SU-DHL-6 (cell line): Measurements from ENCODE around the gene ZNF488.

Experiments used
- H2AFZ ChIP-seq: fragments of 200-600 bp; sonication (generic); 2 replicates; pipeline ENCODE4 v1.6.1; 2014; ENCODE audit warnings: low read depth, mild to moderate bottlenecking, moderate library complexity, mixed read lengths, antibody characterized with exemption, low read length; ENCODE audit not compliant: severe bottlenecking
- H3F3A ChIP-seq: fragments of 200-600 bp; shearing (Covaris generic); 2 replicates; pipeline ENCODE4 v1.6.0; 2016; ENCODE audit warnings: antibody characterized with exemption, mild to moderate bottlenecking; ENCODE audit not compliant: insufficient read depth
- H3K27ac ChIP-seq: fragments of 200-600 bp; sonication (generic); 2 replicates; pipeline ENCODE4 v1.5.1; 2016; ENCODE audit warnings: low read depth, mild to moderate bottlenecking, low read length, moderate library complexity, mixed read lengths
- H3K27me3 ChIP-seq: fragments of 200-600 bp; sonication (generic), shearing (Covaris generic); 2 replicates; pipeline ENCODE4 v1.6.0; 2014; ENCODE audit warnings: mild to moderate bottlenecking, low read length
- H3K36me3 ChIP-seq: fragments of 200-600 bp; sonication (generic); 2 replicates; pipeline ENCODE4 v1.6.1; 2014; ENCODE audit warnings: mild to moderate bottlenecking, low read length, mixed read lengths
- H3K4me2 ChIP-seq: fragments of 300-600, 200-600 bp; shearing (Covaris generic), sonication (generic); 2 replicates; pipeline ENCODE4 v1.6.0; 2014; ENCODE audit warnings: low read length, low read depth, mild to moderate bottlenecking; ENCODE audit not compliant: poor library complexity, severe bottlenecking
- H3K4me3 ChIP-seq: fragments of 200-600 bp; sonication (generic); 2 replicates; pipeline ENCODE4 v1.5.1; 2014; ENCODE audit warnings: antibody characterized with exemption, low read length, mild to moderate bottlenecking, mixed read lengths; ENCODE audit not compliant: insufficient read depth, poor library complexity, severe bottlenecking
- H3K79me2 ChIP-seq: fragments of 200-600 bp; sonication (generic); 2 replicates; pipeline ENCODE4 v1.6.1; 2014; ENCODE audit warnings: mild to moderate bottlenecking, low read length, moderate library complexity; ENCODE audit not compliant: insufficient read depth
- H3K9ac ChIP-seq: fragments of 200-600 bp; sonication (generic); 2 replicates; pipeline ENCODE4 v1.7.0; 2014; ENCODE audit warnings: mild to moderate bottlenecking, low read length
- H3K9me2 ChIP-seq: fragments of 200-600 bp; sonication (generic); replicated peaks from 2 replicates; pipeline ENCODE4 v1.6.1; 2014; ENCODE audit warnings: low read length; ENCODE audit not compliant: insufficient read depth
- H3K9me3 ChIP-seq: fragments of 200-600 bp; sonication (generic); 2 replicates; pipeline ENCODE4 v1.6.1; 2014; ENCODE audit warnings: low read length, mixed read lengths; ENCODE audit not compliant: insufficient read depth
- H4K20me1 ChIP-seq: fragments of 200-600 bp; sonication (generic); 2 replicates; pipeline ENCODE4 v1.6.1; 2014; ENCODE audit warnings: low read depth, mild to moderate bottlenecking, antibody characterized with exemption, low read length, moderate library complexity, mixed read lengths
- EZH2phosphoT487 ChIP-seq: fragments of 200-600 bp; sonication (generic), shearing (Covaris generic); conservative IDR thresholded peaks from 2 replicates; pipeline ENCODE4 v1.6.1; 2018; ENCODE audit warnings: mild to moderate bottlenecking, antibody characterized with exemption, low read length, moderate library complexity, mixed read lengths
- TF ChIP-seq, protein P1 (sequence below): fragments of 200-600 bp; sonication (generic); IDR thresholded peaks from one replicate; pipeline ENCODE4 v1.5.1; 2017; ENCODE audit warnings: antibody characterized with exemption, mild to moderate bottlenecking, low read length, moderate library complexity; ENCODE audit not compliant: insufficient read depth, poor library complexity, severe bottlenecking

The ZNF488 gene

DNA sequence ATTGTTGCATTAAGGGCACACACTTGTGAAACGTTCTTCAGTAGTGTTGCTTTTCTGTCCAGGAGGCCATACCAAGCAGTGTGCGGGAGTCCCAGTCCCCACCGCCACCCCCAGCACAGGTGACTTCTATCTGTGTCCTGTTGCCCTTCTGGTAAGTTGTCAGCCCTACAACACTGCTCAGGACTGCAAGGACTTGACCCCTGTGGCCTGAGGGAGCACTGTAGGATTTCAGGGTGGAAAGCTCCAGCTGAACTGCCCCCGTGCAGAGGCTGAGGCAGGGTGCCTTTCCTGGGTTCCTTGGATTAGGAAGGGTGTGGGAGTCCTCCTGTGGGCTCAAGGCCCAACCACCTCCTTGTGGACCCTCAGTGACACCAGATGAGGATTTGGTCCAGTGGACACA, 26.8 kb upstream of the ZNF488 start:
- Histone ChIP-seq H3F3A (no peaks in the 10 kb centered on the region), H3K9me2 (no peaks in the 10 kb centered on the region), H3K4me2 (no peak overlapping the region), H3K9me3 (no peaks in the 10 kb centered on the region), H4K20me1 (no peaks in the 10 kb centered on the region), H3K27ac (no peak overlapping the region), H3K79me2 (no peaks in the 10 kb centered on the region), H3K4me3 (no peak overlapping the region), H3K9ac (no peak overlapping the region), H3K27me3 (no peaks in the 10 kb centered on the region), H3K36me3 (no peaks in the 10 kb centered on the region), H2AFZ (no peak overlapping the region)
- TF ChIP-seq, protein P1, sequence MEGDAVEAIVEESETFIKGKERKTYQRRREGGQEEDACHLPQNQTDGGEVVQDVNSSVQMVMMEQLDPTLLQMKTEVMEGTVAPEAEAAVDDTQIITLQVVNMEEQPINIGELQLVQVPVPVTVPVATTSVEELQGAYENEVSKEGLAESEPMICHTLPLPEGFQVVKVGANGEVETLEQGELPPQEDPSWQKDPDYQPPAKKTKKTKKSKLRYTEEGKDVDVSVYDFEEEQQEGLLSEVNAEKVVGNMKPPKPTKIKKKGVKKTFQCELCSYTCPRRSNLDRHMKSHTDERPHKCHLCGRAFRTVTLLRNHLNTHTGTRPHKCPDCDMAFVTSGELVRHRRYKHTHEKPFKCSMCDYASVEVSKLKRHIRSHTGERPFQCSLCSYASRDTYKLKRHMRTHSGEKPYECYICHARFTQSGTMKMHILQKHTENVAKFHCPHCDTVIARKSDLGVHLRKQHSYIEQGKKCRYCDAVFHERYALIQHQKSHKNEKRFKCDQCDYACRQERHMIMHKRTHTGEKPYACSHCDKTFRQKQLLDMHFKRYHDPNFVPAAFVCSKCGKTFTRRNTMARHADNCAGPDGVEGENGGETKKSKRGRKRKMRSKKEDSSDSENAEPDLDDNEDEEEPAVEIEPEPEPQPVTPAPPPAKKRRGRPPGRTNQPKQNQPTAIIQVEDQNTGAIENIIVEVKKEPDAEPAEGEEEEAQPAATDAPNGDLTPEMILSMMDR, result no peak
- TF ChIP-seq EZH2phosphoT487, result no peak

DNA sequence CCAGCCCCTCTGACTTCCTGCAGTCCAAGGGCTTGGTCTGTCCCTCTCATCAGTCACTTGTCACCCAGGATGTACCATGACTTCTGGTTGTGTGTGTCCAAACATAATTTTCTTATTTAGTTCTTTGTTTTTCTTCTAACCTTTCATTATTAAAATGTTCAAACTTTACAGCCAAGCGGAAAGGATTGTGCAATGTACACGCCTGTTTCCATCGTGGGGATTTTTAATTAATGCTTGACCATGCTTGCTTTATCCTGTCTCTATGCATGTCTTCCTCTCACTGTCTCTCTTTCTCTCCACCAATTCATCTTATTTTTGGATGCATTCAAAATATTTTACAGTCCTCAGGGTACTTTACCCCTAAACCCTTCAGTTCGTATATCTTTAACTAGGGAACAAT, 26.2 kb upstream of the ZNF488 start:
- no peak overlapping the region for H3K9ac ChIP-seq
- H3F3A ChIP-seq, result no peaks in the 10 kb centered on the region
- TF ChIP-seq EZH2phosphoT487, result no peak
- TF ChIP-seq, protein P1, result no peak
- H3K9me3 ChIP-seq, result no peaks in the 10 kb centered on the region
- no peak overlapping the region for H3K27ac ChIP-seq
- H3K4me2 ChIP-seq, result no peak overlapping the region
- no peaks in the 10 kb centered on the region for H3K36me3 ChIP-seq
- H3K9me2 ChIP-seq, result no peaks in the 10 kb centered on the region
- H3K27me3 ChIP-seq, result no peaks in the 10 kb centered on the region
- no peak overlapping the region for H2AFZ ChIP-seq
- H4K20me1 ChIP-seq, result no peaks in the 10 kb centered on the region
- no peak overlapping the region for H3K4me3 ChIP-seq
- H3K79me2 ChIP-seq, result no peaks in the 10 kb centered on the region

DNA sequence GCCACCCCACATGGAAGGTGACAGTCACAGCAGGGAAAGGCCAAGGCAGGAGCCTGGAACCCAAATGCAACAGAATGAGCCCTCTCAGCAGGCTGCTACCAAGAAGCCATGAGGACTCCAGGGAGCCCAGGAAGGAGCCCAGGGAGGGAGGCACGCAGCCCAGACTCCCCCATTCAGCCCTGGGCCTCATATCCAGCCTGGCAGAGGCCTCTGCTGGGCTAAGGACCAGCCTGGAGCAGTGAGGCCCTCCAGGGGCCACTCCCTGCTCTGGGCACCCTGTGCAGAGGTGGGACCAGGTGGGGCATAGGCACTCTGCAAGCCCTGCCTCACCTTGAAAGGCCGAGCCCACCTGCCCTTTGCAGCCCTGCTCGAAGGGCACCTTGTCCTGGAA, 25.8 kb upstream of the ZNF488 start:
- Histone ChIP-seq H3K9me3 (no peaks in the 10 kb centered on the region), H3F3A (no peaks in the 10 kb centered on the region), H3K4me3 (no peak overlapping the region), H3K36me3 (no peaks in the 10 kb centered on the region), H3K9ac (no peak overlapping the region), H3K4me2 (no peak overlapping the region), H3K9me2 (no peaks in the 10 kb centered on the region), H3K79me2 (no peaks in the 10 kb centered on the region), H4K20me1 (no peaks in the 10 kb centered on the region), H3K27ac (no peak overlapping the region), H3K27me3 (no peaks in the 10 kb centered on the region), H2AFZ (no peak overlapping the region)
- TF ChIP-seq, protein P1, result no peak
- no peak for TF ChIP-seq EZH2phosphoT487
